GM23338 (cell line): ENCODE measurements around the gene LRRC63.
"Not testable (repeated sequence)": the region's sequence is repeated elsewhere in the genome, so short reads cannot be mapped to it uniquely, and the experiment has no call there.

Source experiments
- EZH2 ChIP-seq: fragments of 200-600 bp; sonication (generic); IDR thresholded peaks from one replicate; pipeline ENCODE4 v1.8.0; 2017; ENCODE audit warnings: antibody characterized with exemption, mild to moderate bottlenecking, low read depth; ENCODE audit not compliant: unreplicated experiment
- EZH2phosphoT487 ChIP-seq: fragments of 200-600 bp; sonication (generic); IDR thresholded peaks from one replicate; pipeline ENCODE4 v1.8.1; 2018; ENCODE audit warnings: antibody characterized with exemption; ENCODE audit not compliant: unreplicated experiment
- JUNB ChIP-seq: IDR thresholded peaks from one replicate; pipeline ENCODE4 v1.6.1; 2016; ENCODE audit warnings: antibody characterized with exemption; ENCODE audit not compliant: unreplicated experiment
- NANOG ChIP-seq: IDR thresholded peaks from 2 replicates; pipeline ENCODE4 v1.6.1; 2016; ENCODE audit warnings: antibody characterized with exemption, borderline replicate concordance
- POLR2AphosphoS5 ChIP-seq: IDR thresholded peaks from 2 replicates; pipeline ENCODE4 v1.6.1; 2016; ENCODE audit warnings: antibody characterized with exemption, low read depth
- STAT1 ChIP-seq: IDR thresholded peaks from one replicate; pipeline ENCODE4 v1.6.1; 2016; ENCODE audit warnings: antibody characterized with exemption; ENCODE audit not compliant: unreplicated experiment
- ZNF114 ChIP-seq: fragments of 250-450 bp; sonication (Bioruptor Pico); IDR thresholded peaks from 2 replicates; pipeline ENCODE4 v1.5.0; 2020; ENCODE audit warnings: mild to moderate bottlenecking, moderate library complexity
- TF ChIP-seq, protein P1 (sequence below), 2 experiments: fragments of 200-600 bp in 1 of 2; sonication (generic) in 1 of 2; conservative IDR thresholded peaks; 2 replicates each; pipeline versions ENCODE4 v1.5.1 to v1.6.1; 2016 to 2017; ENCODE audit warnings: antibody characterized with exemption in 2 of 2, low read depth in 2 of 2, mild to moderate bottlenecking in 2 of 2, moderate library complexity in 1 of 2
- TF ChIP-seq, protein P2 (sequence below): IDR thresholded peaks from one replicate; pipeline ENCODE4 v1.6.1; 2018; ENCODE audit warnings: antibody characterized with exemption; ENCODE audit not compliant: unreplicated experiment

DNA sequence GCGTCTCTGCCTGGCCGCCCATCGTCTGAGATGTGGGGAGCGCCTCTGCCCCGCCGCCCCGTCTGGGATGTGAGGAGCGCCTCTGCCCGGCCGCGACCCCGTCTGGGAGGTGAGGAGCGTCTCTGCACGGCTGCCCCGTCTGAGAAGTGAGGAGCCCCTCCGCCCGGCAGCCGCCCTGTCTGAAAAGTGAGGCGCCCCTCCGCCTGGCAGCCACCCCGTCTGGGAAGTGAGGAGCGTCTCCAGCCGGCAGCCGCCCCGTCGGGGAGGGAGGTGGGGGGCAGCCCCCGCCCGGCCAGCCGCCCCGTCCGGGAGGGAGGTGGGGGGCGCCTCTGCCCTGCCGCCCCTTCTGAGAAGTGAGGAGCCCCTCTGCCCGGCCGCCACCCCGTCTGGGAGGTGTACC, 49.0 kb upstream of the LRRC63 start:
- TF ChIP-seq POLR2AphosphoS5; EZH2; EZH2phosphoT487; JUNB; STAT1; ZNF114 (CRISPR knock-in tag); NANOG: not testable (repeated sequence)
- TF ChIP-seq, protein P1, sequence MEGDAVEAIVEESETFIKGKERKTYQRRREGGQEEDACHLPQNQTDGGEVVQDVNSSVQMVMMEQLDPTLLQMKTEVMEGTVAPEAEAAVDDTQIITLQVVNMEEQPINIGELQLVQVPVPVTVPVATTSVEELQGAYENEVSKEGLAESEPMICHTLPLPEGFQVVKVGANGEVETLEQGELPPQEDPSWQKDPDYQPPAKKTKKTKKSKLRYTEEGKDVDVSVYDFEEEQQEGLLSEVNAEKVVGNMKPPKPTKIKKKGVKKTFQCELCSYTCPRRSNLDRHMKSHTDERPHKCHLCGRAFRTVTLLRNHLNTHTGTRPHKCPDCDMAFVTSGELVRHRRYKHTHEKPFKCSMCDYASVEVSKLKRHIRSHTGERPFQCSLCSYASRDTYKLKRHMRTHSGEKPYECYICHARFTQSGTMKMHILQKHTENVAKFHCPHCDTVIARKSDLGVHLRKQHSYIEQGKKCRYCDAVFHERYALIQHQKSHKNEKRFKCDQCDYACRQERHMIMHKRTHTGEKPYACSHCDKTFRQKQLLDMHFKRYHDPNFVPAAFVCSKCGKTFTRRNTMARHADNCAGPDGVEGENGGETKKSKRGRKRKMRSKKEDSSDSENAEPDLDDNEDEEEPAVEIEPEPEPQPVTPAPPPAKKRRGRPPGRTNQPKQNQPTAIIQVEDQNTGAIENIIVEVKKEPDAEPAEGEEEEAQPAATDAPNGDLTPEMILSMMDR (conservative IDR thresholded peaks at IDR 0.05; ENCODE audit: low read depth in 2 of 2) = not testable (repeated sequence)
- TF ChIP-seq, protein P2, sequence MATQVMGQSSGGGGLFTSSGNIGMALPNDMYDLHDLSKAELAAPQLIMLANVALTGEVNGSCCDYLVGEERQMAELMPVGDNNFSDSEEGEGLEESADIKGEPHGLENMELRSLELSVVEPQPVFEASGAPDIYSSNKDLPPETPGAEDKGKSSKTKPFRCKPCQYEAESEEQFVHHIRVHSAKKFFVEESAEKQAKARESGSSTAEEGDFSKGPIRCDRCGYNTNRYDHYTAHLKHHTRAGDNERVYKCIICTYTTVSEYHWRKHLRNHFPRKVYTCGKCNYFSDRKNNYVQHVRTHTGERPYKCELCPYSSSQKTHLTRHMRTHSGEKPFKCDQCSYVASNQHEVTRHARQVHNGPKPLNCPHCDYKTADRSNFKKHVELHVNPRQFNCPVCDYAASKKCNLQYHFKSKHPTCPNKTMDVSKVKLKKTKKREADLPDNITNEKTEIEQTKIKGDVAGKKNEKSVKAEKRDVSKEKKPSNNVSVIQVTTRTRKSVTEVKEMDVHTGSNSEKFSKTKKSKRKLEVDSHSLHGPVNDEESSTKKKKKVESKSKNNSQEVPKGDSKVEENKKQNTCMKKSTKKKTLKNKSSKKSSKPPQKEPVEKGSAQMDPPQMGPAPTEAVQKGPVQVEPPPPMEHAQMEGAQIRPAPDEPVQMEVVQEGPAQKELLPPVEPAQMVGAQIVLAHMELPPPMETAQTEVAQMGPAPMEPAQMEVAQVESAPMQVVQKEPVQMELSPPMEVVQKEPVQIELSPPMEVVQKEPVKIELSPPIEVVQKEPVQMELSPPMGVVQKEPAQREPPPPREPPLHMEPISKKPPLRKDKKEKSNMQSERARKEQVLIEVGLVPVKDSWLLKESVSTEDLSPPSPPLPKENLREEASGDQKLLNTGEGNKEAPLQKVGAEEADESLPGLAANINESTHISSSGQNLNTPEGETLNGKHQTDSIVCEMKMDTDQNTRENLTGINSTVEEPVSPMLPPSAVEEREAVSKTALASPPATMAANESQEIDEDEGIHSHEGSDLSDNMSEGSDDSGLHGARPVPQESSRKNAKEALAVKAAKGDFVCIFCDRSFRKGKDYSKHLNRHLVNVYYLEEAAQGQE = not testable (repeated sequence)
